Calu3 (cell line): ENCODE measurements around the gene GPD1. TPM values are rescaled to one million over a fixed set of nuclear protein-coding genes. Genes with fewer than 3 reads are reported as not detected.

Source experiments
- BruUV-seq: library from RNA; stranded (reverse); fragments of 400-500 nt; replicated peaks from 2 replicates; lab custom pipeline; 2021; lab: Mats Ljungman, UMichigan
- CTCF ChIA-PET: fragments of 300-600 bp; sonication (Branson Sonifier 250); formaldehyde crosslinking; loops from one replicate; lab custom pipeline; 2022; ENCODE audit warnings: antibody characterized with exemption; lab: Charles Lee
- DNase-seq: peaks from one replicate; pipeline ENCODE4 v3.0.0; 2022
- H3K27ac Mint-ChIP-seq: one replicate; pipeline ENCODE4 v1.8.0; 2022; ENCODE audit warnings: mixed read lengths; ENCODE audit not compliant: unreplicated experiment
- H3K27me3 Mint-ChIP-seq: one replicate; pipeline ENCODE4 v1.8.0; 2022; ENCODE audit warnings: mixed read lengths; ENCODE audit not compliant: unreplicated experiment
- H3K36me3 Mint-ChIP-seq: one replicate; pipeline ENCODE4 v1.8.0; 2022; ENCODE audit warnings: mild to moderate bottlenecking, moderate library complexity, mixed read lengths; ENCODE audit not compliant: insufficient read depth, unreplicated experiment
- H3K4me1 Mint-ChIP-seq: one replicate; pipeline ENCODE4 v1.8.0; 2022; ENCODE audit warnings: mild to moderate bottlenecking, low read depth, mixed read lengths; ENCODE audit not compliant: unreplicated experiment
- H3K4me3 Mint-ChIP-seq: one replicate; pipeline ENCODE4 v1.8.0; 2022; ENCODE audit warnings: mild to moderate bottlenecking, low read depth, moderate library complexity, mixed read lengths; ENCODE audit not compliant: unreplicated experiment
- H3K9me3 Mint-ChIP-seq: one replicate; pipeline ENCODE4 v1.8.0; 2022; ENCODE audit warnings: low read depth, mixed read lengths; ENCODE audit not compliant: unreplicated experiment
- CTCF ChIP-seq: fragments of 200-600 bp; IDR thresholded peaks from one replicate; pipeline ENCODE4 v1.8.0; 2022; ENCODE audit warnings: antibody characterized with exemption; ENCODE audit not compliant: unreplicated experiment
- intact Hi-C: fragments of 100-400 bp; cut with micrococcal nuclease; formaldehyde crosslinking; loops from one replicate; pipeline ENCODE4 v1.10.0; 2022; ENCODE audit not compliant: unreplicated experiment
- total RNA-seq: library from RNA; stranded (reverse); gene quantifications from 2 replicates; pipeline ENCODE4 v1.2.3, GENCODE V29; 2022

GPD1 gene
- total RNA-seq, 1 experiment from 2014 or later, result 0.21 TPM

GRCh38 chr12:50062728-50063460 is 40.9 kb upstream of the GPD1 start:
- Mint-ChIP-seq H3K36me3 (no peaks in the 10 kb centered on the region), H3K9me3 (no peaks in the 10 kb centered on the region), H3K4me1 (no peaks in the 10 kb centered on the region), H3K27ac (no peak overlapping the region), H3K4me3 (no peak overlapping the region), H3K27me3 (no peaks in the 10 kb centered on the region)
- CTCF ChIA-PET, result no interaction called here
- DNase-seq, result no peak
- no TSS peak for BruUV-seq
- TF ChIP-seq CTCF, result no peak
- intact Hi-C loops, result no loop called here

DNA sequence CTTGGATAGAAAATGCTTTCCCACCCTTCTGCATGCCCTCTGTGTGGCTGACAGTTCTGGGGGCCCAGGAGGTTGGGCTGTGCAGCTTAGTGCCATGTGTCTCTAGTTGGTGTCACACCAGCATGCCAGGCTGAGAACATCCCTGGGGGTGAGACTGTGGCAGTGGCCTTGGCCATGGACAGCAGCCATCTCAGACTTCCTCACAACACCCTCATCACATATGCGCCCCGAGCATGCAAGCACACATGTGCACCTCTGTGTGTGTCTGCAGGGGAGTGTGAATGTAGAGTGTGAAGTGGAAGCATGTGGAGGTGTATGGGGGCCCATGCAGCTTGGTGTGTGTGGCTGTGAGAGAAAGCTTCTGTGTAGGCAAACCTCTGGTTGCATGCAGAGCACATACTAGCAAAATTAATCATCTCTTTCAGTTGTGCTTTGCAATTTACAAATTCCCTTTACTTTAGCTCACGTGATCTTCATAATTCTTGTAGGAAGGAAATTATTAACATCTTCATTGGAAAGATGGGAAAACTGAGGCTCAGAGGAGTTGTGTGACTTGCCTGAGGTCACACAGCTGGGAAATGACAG is 38.0 kb upstream of the GPD1 start:
- Mint-ChIP-seq H3K36me3 (peaks cover 3% of the 10 kb centered on the region), H3K9me3 (no peaks in the 10 kb centered on the region), H3K27me3 (no peaks in the 10 kb centered on the region), H3K4me1 (peaks cover 9% of the 10 kb centered on the region), H3K27ac (no peak overlapping the region), H3K4me3 (no peak overlapping the region)
- intact Hi-C loops, result no loop called here
- TF ChIP-seq CTCF, result no peak
- no peak for DNase-seq
- CTCF ChIA-PET, result interaction anchor here (0.8 to 1.1 kb wide), 2 partner anchors 45 to 99 kb away, joined by 3 read pairs; no protein-coding TSS in a partner anchor
- no TSS peak for BruUV-seq

DNA sequence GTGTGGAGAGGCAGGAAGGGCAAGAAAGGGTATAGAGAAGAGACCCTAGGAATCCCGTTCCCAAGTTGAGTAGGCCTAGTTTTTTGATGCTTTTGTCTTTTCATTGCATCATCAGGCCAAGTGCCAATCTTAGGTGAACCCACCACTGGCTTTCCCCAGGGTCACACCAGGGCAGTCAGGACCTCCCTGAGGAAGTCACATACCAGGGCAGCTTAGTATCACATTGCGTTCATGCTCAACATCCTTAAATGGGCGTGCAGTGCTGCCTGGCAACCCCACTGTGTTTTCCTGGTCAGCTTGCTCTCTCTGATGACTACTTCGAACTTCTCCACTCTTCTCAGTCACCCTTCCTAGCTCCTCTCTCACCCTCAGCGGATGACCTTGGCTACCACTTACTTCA is 37.4 kb upstream of the GPD1 start:
- no TSS peak for BruUV-seq
- Mint-ChIP-seq H3K36me3 (peaks cover 6% of the 10 kb centered on the region), H3K4me1 (peaks cover 9% of the 10 kb centered on the region), H3K27me3 (no peaks in the 10 kb centered on the region), H3K27ac (no peak overlapping the region), H3K4me3 (no peak overlapping the region), H3K9me3 (no peaks in the 10 kb centered on the region)
- no peak for TF ChIP-seq CTCF
- CTCF ChIA-PET, result interaction anchor here (0.8 to 1.1 kb wide), 2 partner anchors 44 to 99 kb away, joined by 3 read pairs; no protein-coding TSS in a partner anchor
- DNase-seq, result peak; percentile 44
- intact Hi-C loops, result no loop called here

- BruUV-seq, result no TSS peak
- CTCF ChIA-PET, result interaction anchor here (1.9 kb wide), 1 partner anchor 101 kb away, joined by 25 read pairs; no protein-coding TSS in a partner anchor
- Mint-ChIP-seq H3K36me3 (peaks cover 6% of the 10 kb centered on the region), H3K9me3 (no peaks in the 10 kb centered on the region), H3K4me1 (peaks cover 9% of the 10 kb centered on the region), H3K4me3 (no peak overlapping the region), H3K27ac (no peak overlapping the region), H3K27me3 (no peaks in the 10 kb centered on the region)
- no peak for DNase-seq
- no peak for TF ChIP-seq CTCF
- intact Hi-C loops, result no loop called here
These were observed 34.7 kb upstream of the GPD1 start for GRCh38 chr12:50069069-50069468.
